GM21528 (cell line): ENCODE measurements around the gene PTGES2.

Experiments
- ATAC-seq: cut with Tn5 transposase; IDR thresholded peaks from one replicate; pipeline ENCODE4 v1.9.1; 2021; ENCODE audit warnings: mild to moderate bottlenecking, moderate library complexity; ENCODE audit not compliant: unreplicated experiment, low FRiP score

The PTGES2 gene

GRCh38 chr9:128127568-128127989, at the start of gene PTGES2:
Gene PTGES2 (minus strand): TSS chr9:128127729. CDS start chr9:128127717, 12 bp downstream.
- ATAC-seq, result peak; percentile 51

- ATAC-seq, result no peak
Measured at GRCh38 chr9:128175726-128176125, 48.2 kb upstream of the PTGES2 start.

GRCh38 chr9:128175102-128175563, 47.6 kb upstream of the PTGES2 start:
- ATAC-seq, result no peak

GRCh38 chr9:128174062-128174461, 46.5 kb upstream of the PTGES2 start:
- no peak for ATAC-seq

- no peak for ATAC-seq
Measured at GRCh38 chr9:128169925-128170324, 42.4 kb upstream of the PTGES2 start.

GRCh38 chr9:128169492-128169891, 42.0 kb upstream of the PTGES2 start:
- no peak for ATAC-seq

- ATAC-seq, result no peak
Measured at GRCh38 chr9:128168731-128169308, 41.3 kb upstream of the PTGES2 start.

- ATAC-seq, result no peak
Measured at GRCh38 chr9:128167209-128167608, 39.7 kb upstream of the PTGES2 start.

- no peak for ATAC-seq
Measured at GRCh38 chr9:128166169-128166568, 38.6 kb upstream of the PTGES2 start.

- ATAC-seq, result no peak
Measured at GRCh38 chr9:128164307-128164885, 36.9 kb upstream of the PTGES2 start.

- no peak for ATAC-seq
Measured at GRCh38 chr9:128163523-128164306, 36.2 kb upstream of the PTGES2 start.

- no peak for ATAC-seq
Measured at GRCh38 chr9:128163027-128163515, 35.5 kb upstream of the PTGES2 start.

- no peak for ATAC-seq
Measured at GRCh38 chr9:128162215-128163026, 34.9 kb upstream of the PTGES2 start.

GRCh38 chr9:128161215-128161902, 33.8 kb upstream of the PTGES2 start:
- ATAC-seq, result no peak

GRCh38 chr9:128160603-128160987, 33.1 kb upstream of the PTGES2 start:
- ATAC-seq, result peak; percentile 11

GRCh38 chr9:128159784-128160602, 32.5 kb upstream of the PTGES2 start, which contains the start of gene BBLN:
Gene BBLN (plus strand): TSS chr9:128160265. CDS start chr9:128160408, 143 bp downstream.
- ATAC-seq, result peak; percentile 60

- no peak for ATAC-seq
Measured at GRCh38 chr9:128159522-128159783, 31.9 kb upstream of the PTGES2 start.

GRCh38 chr9:128155736-128156500, 28.4 kb upstream of the PTGES2 start:
- ATAC-seq, result no peak
